Spinal cord (tissue), 10 donors: ENCODE data around the gene CEP295NL. TPM values are rescaled to one million over a fixed set of nuclear protein-coding genes. Genes with fewer than 3 reads are reported as not detected.
"Not testable (repeated sequence)": the region's sequence is repeated elsewhere in the genome, so short reads cannot be mapped to it uniquely, and the experiment has no call there.

Source experiments
- DNase-seq, 6 donors: peaks; one replicate each; pipeline versions ENCODE4 v3.0.0 to v3.0.0-alpha.2; 2013 to 2015; ENCODE audit warnings: low spot score in 6 of 6, low read depth in 4 of 6
- H3K27ac ChIP-seq: one replicate; pipeline ENCODE4 v1.5.1; 2013; ENCODE audit warnings: low read depth, low read length, control low read depth
- H3K27me3 ChIP-seq: one replicate; pipeline ENCODE4 v1.6.1; 2013; ENCODE audit warnings: low read length; ENCODE audit not compliant: control insufficient read depth, insufficient read depth
- H3K36me3 ChIP-seq: one replicate; pipeline ENCODE4 v1.6.1; 2013; ENCODE audit warnings: low read length; ENCODE audit not compliant: control insufficient read depth, insufficient read depth
- H3K4me1 ChIP-seq: one replicate; pipeline ENCODE4 v1.6.1; 2013; ENCODE audit warnings: low read length; ENCODE audit not compliant: control insufficient read depth, insufficient read depth
- H3K4me3 ChIP-seq: one replicate; pipeline ENCODE4 v1.5.1; 2013; ENCODE audit warnings: low read depth, low read length, control low read depth
- H3K9me3 ChIP-seq: one replicate; pipeline ENCODE4 v1.6.1; 2013; ENCODE audit warnings: low read length; ENCODE audit not compliant: control insufficient read depth, insufficient read depth
- WGBS: methylation state at CpG from one replicate; pipeline ENCODE4 v1.1.5; 2013; ENCODE audit warnings: missing lambda C conversion rate; ENCODE audit not compliant: insufficient coverage; 5-methylcytosine and 5-hydroxymethylcytosine counted together
- polyA plus RNA-seq, 2 donors: library from polyadenylated mRNA; unstranded; fragments of 120-200 nt; gene quantifications; one replicate each; pipeline ENCODE4 v1.2.1, GENCODE V29; 2013; ENCODE audit not compliant: insufficient read length in 2 of 2
- total RNA-seq, 2 donors: library from RNA; depleted of rRNA in 1 of 2; stranded (reverse); fragments of 120-200 nt in 1 of 2; fragments of >200 nt in 1 of 2; gene quantifications; one replicate each; pipeline versions ENCODE4 v1.2.3 to v1.2.4, GENCODE V29; 2013 to 2014
- donor health status: healthy.

Gene CEP295NL
- total and polyA plus RNA-seq, 4 donors = 0.27 to 3.3 (median 3.1) TPM

- no peak overlapping the region for H3K27ac ChIP-seq
- 73% methylated on average over 7 of the region's 9 CpGs for WGBS
- no peaks in the 10 kb centered on the region for H3K27me3 ChIP-seq
- H3K4me3 ChIP-seq = no peak overlapping the region
- no peaks in the 10 kb centered on the region for H3K9me3 ChIP-seq
- no peak for DNase-seq
- H3K36me3 ChIP-seq = peaks cover 40% of the 10 kb centered on the region
- peaks cover 56% of the 10 kb centered on the region for H3K4me1 ChIP-seq
Measured at GRCh38 chr17:78875363-78876093, 27.5 kb downstream of the CEP295NL start.

- DNase-seq = peak in 2 of 6 donors; percentile 50 to 68
- H3K4me3 ChIP-seq = no peak overlapping the region
- peaks cover 39% of the 10 kb centered on the region for H3K4me1 ChIP-seq
- 70% methylated on average over 10 of the region's 21 CpGs for WGBS
- H3K27me3 ChIP-seq = no peaks in the 10 kb centered on the region
- H3K27ac ChIP-seq = peak overlapping the region; percentile 80
- no peaks in the 10 kb centered on the region for H3K9me3 ChIP-seq
- H3K36me3 ChIP-seq = peaks cover 53% of the 10 kb centered on the region
Measured at GRCh38 chr17:78873519-78874340, 29.3 kb downstream of the CEP295NL start.

GRCh38 chr17:78872486-78872885 is 30.5 kb downstream of the CEP295NL start:
- H3K9me3 ChIP-seq = no peaks in the 10 kb centered on the region
- WGBS = 86% methylated on average over 5 of the region's 6 CpGs
- H3K27me3 ChIP-seq = no peaks in the 10 kb centered on the region
- H3K36me3 ChIP-seq = peaks cover 52% of the 10 kb centered on the region
- no peak for DNase-seq
- no peak overlapping the region for H3K27ac ChIP-seq
- H3K4me1 ChIP-seq = peaks cover 33% of the 10 kb centered on the region
- no peak overlapping the region for H3K4me3 ChIP-seq

- Histone ChIP-seq H3K9me3 (no peaks in the 10 kb centered on the region), H3K27ac (no peak overlapping the region), H3K4me3 (no peak overlapping the region), H3K27me3 (no peaks in the 10 kb centered on the region), H3K36me3 (peaks cover 55% of the 10 kb centered on the region), H3K4me1 (peaks cover 31% of the 10 kb centered on the region)
- WGBS = 76% methylated on average over 9 of the region's 15 CpGs
- DNase-seq = no peak
Measured at GRCh38 chr17:78870621-78871020, 32.4 kb downstream of the CEP295NL start.

- peaks cover 11% of the 10 kb centered on the region for H3K4me1 ChIP-seq
- no peaks in the 10 kb centered on the region for H3K27me3 ChIP-seq
- H3K4me3 ChIP-seq = no peak overlapping the region
- no peaks in the 10 kb centered on the region for H3K9me3 ChIP-seq
- WGBS = 88% methylated on average over 3 of the region's 7 CpGs
- H3K36me3 ChIP-seq = peaks cover 53% of the 10 kb centered on the region
- no peak overlapping the region for H3K27ac ChIP-seq
- DNase-seq = no peak
Measured at GRCh38 chr17:78868391-78868790, 34.6 kb downstream of the CEP295NL start.

GRCh38 chr17:78867046-78867445 is 36.0 kb downstream of the CEP295NL start:
- H3K27me3 ChIP-seq, H3K27ac ChIP-seq, DNase-seq, H3K9me3 ChIP-seq, H3K4me3 ChIP-seq, H3K4me1 ChIP-seq: not testable (repeated sequence)
- peaks cover 45% of the 10 kb centered on the region for H3K36me3 ChIP-seq
- 100% methylated on average over 1 of the region's 3 CpGs for WGBS

GRCh38 chr17:78865682-78866390 is 37.2 kb downstream of the CEP295NL start:
- Histone ChIP-seq H3K9me3 (no peaks in the 10 kb centered on the region), H3K36me3 (peaks cover 33% of the 10 kb centered on the region), H3K27ac (no peak overlapping the region), H3K4me1 (peaks cover 7% of the 10 kb centered on the region), H3K27me3 (no peaks in the 10 kb centered on the region), H3K4me3 (no peak overlapping the region)
- WGBS = 19% methylated on average over 12 of the region's 19 CpGs
- DNase-seq = peak in 4 of 6 donors; percentile 66 to 92 (median 82)

GRCh38 chr17:78864117-78864516 is 38.9 kb downstream of the CEP295NL start:
- H3K36me3 ChIP-seq = peaks cover 20% of the 10 kb centered on the region
- no CpG with 5 or more reads among the region's 1 CpG for WGBS
- DNase-seq = no peak
- H3K27me3 ChIP-seq = no peaks in the 10 kb centered on the region
- no peak overlapping the region for H3K27ac ChIP-seq
- H3K4me1 ChIP-seq = peaks cover 7% of the 10 kb centered on the region
- H3K9me3 ChIP-seq = no peaks in the 10 kb centered on the region
- H3K4me3 ChIP-seq = no peak overlapping the region

- Histone ChIP-seq H3K27ac (no peak overlapping the region), H3K4me3 (no peak overlapping the region), H3K4me1 (peaks cover 7% of the 10 kb centered on the region), H3K27me3 (no peaks in the 10 kb centered on the region), H3K36me3 (peaks cover 17% of the 10 kb centered on the region), H3K9me3 (no peaks in the 10 kb centered on the region)
- DNase-seq = no peak
- 95% methylated on average over 10 of the region's 17 CpGs for WGBS
Measured at GRCh38 chr17:78862073-78863023, 40.7 kb downstream of the CEP295NL start.
